NT2/D1 (cell line): ENCODE results near the gene KCNJ6.

Experiments used
- SUZ12 ChIP-seq: IDR thresholded peaks from 2 replicates; pipeline ENCODE4 v1.6.1; 2011; ENCODE audit not compliant: insufficient read length, insufficient read depth; ENCODE audit errors: extremely low read depth
- ZNF274 ChIP-seq: IDR thresholded peaks from 2 replicates; pipeline ENCODE4 v1.6.1; 2011; ENCODE audit warnings: mild to moderate bottlenecking, low read depth, low read length

- TF ChIP-seq ZNF274 = no peak
- no peak for TF ChIP-seq SUZ12
Observed at GRCh38 chr21:37626320-37626719, 289.9 kb downstream of the KCNJ6 start.
